Astrocyte of the spinal cord (primary cell): ENCODE measurements around the gene CD99L2.
"Not testable (repeated sequence)": the region's sequence is repeated elsewhere in the genome, so short reads cannot be mapped to it uniquely, and the experiment has no call there.

ENCODE experiments used
- DNase-seq: peaks from one replicate; pipeline ENCODE4 v3.0.0; 2011; ENCODE audit warnings: low read depth, low spot score
- H3K4me3 ChIP-seq: 2 replicates; pipeline ENCODE4 v1.5.1; 2011; ENCODE audit warnings: low read depth, mild to moderate bottlenecking, low read length, moderate library complexity
- CTCF ChIP-seq: IDR thresholded peaks from 2 replicates; pipeline ENCODE4 v1.5.1; 2012; ENCODE audit warnings: low read depth, mild to moderate bottlenecking, low read length, inconsistent platforms
- in situ Hi-C: cut with HindIII; loops from 2 replicates; pipeline ENCODE4 v1.10.0; 2017; ENCODE audit warnings: low sequenced_read_pairs

The CD99L2 gene

GRCh38 chrX:150886381-150886780, 12.1 kb downstream of the CD99L2 start:
- in situ Hi-C loops: no loop called here
- DNase-seq: no peak
- H3K4me3 ChIP-seq: no peak overlapping the region
- no peak for TF ChIP-seq CTCF

- in situ Hi-C loops: no loop called here
- no peak overlapping the region for H3K4me3 ChIP-seq
- no peak for DNase-seq
- no peak for TF ChIP-seq CTCF
Observed at GRCh38 chrX:150880808-150881165, 17.7 kb downstream of the CD99L2 start.

- TF ChIP-seq CTCF: no peak
- in situ Hi-C loops: no loop called here
- no peak for DNase-seq
- no peak overlapping the region for H3K4me3 ChIP-seq
Observed at GRCh38 chrX:150879855-150880807, 18.3 kb downstream of the CD99L2 start.

GRCh38 chrX:150875621-150876020, 22.8 kb downstream of the CD99L2 start:
- in situ Hi-C loops, H3K4me3 ChIP-seq, DNase-seq: not testable (repeated sequence)

- in situ Hi-C loops: no loop called here
- TF ChIP-seq CTCF: no peak
- H3K4me3 ChIP-seq: no peak overlapping the region
- DNase-seq: no peak
Observed at GRCh38 chrX:150874448-150874847, 24.0 kb downstream of the CD99L2 start.

- no peak overlapping the region for H3K4me3 ChIP-seq
- in situ Hi-C loops: no loop called here
- DNase-seq: peak; percentile 35
- TF ChIP-seq CTCF: no peak
Observed at GRCh38 chrX:150873616-150874015, 24.9 kb downstream of the CD99L2 start.

- TF ChIP-seq CTCF: no peak
- in situ Hi-C loops: no loop called here
- no peak for DNase-seq
- H3K4me3 ChIP-seq: no peak overlapping the region
Observed at GRCh38 chrX:150872773-150873336, 25.6 kb downstream of the CD99L2 start.
